ENCODE results near the gene NR5A1.

DNA sequence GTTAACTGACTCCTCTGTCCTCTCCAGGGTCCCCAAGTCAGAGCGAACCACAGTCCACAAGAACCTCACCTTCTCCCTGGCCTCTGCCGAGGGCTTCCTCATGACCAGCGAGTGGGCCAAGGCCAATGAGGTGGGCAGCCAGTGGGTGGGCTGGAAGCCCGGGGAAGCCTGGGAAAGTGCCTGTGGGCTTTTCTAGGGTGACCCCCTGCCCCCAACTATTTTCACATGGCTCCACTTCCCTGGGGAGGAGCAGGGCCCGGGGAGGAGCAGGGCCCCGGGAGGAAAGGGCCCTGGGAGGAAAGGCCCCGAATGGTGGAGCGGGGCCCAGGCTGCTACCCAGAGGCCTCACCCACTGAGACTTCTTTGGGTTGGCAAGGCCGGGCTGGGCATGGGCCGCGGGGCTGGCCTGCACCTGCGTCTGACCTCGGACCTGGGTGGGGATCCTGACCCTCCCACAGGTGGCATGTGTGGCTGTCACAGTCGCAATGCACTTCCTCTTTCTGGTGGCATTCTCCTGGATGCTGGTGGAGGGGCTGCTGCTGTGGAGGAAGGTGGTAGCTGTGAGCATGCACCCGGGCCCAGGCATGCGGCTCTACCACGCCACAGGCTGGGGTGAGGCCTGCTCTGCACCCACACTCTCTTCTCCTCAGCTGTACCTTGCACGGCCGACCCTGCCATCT lies 39.0 kb downstream of the NR5A1 start:
- TF ChIP-seq, protein P1, sequence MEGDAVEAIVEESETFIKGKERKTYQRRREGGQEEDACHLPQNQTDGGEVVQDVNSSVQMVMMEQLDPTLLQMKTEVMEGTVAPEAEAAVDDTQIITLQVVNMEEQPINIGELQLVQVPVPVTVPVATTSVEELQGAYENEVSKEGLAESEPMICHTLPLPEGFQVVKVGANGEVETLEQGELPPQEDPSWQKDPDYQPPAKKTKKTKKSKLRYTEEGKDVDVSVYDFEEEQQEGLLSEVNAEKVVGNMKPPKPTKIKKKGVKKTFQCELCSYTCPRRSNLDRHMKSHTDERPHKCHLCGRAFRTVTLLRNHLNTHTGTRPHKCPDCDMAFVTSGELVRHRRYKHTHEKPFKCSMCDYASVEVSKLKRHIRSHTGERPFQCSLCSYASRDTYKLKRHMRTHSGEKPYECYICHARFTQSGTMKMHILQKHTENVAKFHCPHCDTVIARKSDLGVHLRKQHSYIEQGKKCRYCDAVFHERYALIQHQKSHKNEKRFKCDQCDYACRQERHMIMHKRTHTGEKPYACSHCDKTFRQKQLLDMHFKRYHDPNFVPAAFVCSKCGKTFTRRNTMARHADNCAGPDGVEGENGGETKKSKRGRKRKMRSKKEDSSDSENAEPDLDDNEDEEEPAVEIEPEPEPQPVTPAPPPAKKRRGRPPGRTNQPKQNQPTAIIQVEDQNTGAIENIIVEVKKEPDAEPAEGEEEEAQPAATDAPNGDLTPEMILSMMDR (conservative IDR thresholded peaks at IDR 0.05; ENCODE audit: low read length), result no peak
- TF ChIP-seq EZH2phosphoT487 (IDR thresholded peaks at IDR 0.05; ENCODE audit: borderline replicate concordance), result no peak
